ENCODE results near the gene TMEM60.
A peak's percentile ranks its signal among the peaks of the same experiment; 100 is the strongest.

The TMEM60 gene

DNA sequence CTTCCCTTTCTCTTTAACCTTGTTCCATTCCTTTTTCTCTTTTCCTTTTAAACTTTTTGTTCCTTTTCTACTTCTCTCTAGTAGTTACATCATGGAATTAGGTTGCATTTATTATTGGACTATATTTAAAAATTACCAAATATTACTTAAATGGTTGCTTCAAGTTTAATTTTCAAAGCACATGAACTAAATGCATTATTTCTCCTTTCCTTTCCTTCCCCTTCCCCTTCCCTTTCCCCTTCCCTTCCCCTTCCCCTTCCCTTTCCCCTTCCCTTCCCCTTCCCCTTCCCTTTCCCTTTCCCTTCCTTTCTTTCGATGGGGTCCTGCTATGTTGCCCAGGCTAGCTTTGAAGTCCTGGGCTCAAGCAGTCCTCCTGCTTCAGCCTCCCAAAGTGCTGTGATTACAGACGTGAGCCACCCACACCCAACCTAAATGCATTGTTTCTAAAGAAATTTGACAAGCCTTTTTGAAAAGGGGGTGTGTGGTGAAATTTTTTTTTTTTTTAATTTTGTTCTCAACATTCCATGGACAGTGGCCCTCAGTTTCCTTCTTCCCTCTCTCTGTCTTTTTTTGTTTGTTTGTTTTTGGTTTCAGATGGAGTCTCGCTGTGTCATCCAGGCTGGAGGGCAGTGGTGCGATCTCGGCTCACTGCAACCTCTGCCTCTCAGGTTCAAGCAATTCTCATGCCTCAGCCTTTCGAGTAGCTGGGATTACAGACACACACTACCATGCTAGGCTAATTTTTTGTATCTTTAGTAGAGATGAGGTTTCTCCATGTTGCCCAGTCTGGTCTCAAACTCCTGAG lies 31.2 kb downstream of the TMEM60 start:
- no peak for DNase-seq

DNA sequence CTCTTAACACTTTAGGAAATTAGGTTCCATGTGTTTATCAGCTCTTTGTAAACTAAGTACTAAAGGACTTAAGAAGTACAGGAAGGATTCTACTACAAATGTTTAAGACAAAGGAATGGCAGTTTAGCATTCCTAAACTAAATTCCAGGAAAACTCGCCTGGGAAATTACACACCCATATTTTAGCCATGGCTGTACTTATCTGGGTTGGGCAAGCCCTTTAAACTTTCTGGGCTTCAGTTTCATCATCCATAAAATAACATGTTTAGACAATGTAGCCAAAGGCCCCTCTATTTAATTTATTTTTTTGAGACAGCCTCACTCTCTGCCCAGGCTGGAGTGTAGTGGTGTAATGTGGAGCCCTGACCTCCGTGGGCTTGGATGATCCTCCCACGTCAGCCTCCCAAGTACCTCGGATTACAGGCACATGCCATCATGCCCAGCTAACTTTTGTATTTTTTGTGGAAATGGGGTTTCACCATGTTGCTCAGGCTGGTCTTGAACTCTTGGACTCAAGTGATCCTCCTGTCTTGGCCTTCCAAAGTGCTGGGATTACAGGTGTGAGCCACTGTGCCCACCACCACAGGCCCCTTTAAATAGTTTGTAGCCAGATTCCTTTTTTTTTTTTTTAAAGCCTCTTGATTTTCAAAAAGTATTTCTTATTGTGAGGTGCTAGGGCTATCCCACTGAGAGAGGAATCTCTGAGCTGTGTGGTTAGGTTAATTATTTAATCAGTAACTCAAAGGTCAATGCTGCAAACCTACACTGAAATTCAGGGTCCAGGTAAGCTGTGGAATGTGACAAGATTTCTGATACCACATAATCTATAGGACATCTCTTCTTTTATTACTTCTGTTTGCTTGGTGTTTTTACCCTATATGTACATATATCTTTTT lies 32.1 kb downstream of the TMEM60 start:
- DNase-seq = no peak

DNA sequence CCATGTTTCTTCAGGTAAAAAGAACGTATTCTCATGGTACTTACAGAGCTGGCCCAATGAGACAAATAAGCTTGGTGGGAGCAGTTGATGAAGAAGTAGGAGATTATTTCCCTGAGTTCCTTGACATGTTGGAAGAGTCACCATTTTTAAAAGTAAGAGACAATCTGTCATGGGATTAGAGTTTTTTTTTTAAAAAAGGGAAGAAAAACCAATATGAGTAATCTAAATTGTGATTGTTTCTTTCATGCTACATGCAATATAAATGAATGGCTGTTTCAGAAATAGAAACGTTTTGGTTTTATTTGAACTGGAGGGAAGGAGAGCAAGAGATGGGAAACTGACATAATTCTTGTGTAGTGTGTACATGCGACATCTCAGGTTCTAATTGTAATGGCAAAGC lies 32.8 kb downstream of the TMEM60 start:
- DNase-seq = no peak

DNA sequence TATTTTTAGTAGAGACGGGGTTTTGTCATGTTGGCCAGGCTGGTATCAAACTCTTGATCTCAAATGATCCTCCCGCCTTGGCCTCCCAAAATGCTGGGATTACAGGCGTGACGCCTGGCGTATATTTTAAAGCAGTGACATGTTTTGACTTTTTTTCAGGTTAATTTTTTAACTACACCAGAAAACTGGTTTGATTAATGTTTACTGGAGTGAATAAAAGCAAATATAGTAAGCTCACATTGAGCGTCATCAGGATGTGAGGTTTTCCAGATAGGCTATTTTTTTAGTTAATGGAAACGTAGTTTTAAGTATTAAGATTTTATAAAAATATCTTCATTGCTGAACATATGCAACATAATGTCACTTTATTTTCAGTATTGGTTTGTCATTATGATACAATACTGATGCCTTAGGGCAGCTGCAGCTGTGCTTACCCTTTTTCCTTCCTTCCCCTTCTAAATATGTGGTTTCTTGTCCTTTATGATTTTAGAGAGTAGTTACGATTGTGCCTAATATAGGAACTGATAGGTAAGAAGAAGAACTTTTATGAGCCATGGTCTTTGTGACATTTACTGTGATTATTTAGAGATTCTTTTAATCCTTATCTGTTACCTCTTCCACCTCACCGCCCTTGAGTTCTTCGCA lies 37.3 kb downstream of the TMEM60 start:
- DNase-seq = no peak

DNA sequence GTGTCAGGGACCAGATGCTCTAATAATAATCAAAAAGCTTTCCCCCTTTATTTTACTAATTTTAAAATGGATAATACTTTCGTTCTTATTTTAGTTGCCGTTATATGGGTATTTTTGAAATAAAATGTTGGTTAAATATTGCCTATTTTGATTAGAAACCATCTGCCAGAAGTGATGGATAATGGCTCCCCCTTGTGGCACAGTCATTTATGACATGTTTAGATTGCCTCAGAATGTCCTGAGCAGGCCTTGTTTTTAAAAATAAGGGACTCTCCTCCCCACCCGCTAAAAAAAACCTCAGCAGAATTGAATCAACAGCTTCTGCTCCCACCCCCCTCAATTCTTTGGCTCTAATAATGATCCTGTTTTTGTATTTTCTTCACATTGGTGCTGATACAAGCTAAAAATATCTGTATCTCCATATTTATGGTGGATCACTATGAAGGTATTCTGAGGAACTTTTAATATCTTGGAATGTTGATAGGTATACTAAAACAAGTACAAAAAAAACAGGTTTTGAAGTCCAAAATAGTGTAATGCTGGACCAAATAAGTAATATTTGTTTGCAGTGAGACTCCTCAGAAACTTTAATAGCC lies 38.8 kb downstream of the TMEM60 start:
- DNase-seq = peak; percentile 84

DNA sequence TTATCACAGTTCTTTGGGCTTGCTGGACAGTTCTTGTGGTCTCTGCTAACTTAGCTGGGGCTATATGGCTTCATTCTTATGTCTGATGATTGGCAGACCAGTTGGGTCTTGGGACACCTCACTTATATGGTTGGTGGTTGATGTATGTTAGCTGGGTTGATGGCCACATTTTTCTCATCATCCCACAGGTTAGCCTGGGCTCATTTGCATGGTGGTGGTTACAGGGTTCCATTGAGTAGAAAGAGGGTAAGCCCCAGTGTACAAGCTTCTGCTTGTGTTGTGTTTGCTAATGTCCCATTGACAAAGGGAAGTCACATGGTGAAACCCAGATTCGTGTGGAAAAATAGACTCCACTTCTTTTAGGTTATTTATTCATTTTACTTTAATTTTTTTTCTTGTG lies 40.6 kb downstream of the TMEM60 start:
- no peak for DNase-seq

DNA sequence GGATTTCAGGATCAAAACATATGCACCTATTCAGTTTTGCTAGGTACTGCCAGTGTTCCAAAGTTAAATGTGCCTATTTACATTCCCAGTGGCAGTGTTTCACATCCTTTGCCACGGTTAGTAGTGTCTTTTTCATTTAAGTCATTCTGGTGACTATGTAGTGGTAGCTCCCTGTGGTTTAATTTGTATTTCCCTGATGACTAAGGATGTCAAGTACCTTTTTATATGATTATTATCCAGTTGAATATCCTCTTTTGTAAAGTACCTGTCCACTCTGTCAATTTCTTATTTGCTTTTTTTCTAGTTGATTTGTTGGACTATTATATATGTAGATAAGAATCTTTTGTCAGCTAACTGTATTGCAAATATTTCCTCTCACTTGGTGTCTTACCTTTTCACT lies 45.1 kb downstream of the TMEM60 start:
- DNase-seq = no peak

DNA sequence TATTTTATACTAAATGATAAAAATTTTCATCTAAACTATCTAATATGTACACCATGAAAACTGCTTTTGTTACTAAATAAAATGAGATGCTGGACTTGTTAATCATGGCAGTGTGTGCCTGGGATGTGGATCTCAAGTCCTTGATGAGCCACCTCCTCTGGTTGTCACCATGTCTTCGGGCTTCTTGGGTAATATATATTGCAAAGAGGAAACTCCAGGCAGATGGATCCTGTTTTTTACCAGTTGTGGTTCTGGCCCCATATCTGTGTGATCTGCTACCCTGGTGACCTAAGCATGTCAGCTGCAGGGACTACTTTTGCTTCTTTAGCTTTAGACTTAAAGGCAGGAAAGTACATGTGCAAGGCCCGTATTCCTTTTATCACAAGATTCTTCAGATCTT lies 46.2 kb downstream of the TMEM60 start:
- DNase-seq = peak; percentile 5

DNA sequence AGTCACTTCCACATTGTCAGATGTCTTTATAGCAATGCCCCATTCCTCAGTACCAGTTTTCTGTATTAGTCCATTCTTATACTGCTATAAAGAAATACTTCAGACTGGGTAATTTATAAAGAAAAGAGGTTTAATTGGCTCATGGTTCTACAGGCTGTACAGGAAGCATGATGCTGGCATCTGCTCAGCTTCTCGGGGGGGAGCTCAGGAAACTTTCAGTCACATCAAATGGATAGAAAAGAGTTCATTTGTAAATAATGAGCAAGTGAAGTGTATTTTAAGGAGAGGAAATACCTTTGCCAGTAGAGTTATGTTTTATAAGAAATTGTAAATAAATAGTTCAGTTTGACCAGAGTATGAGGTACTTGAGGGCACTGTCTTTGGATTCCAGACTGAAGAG lies 50.5 kb downstream of the TMEM60 start:
- DNase-seq = no peak

DNA sequence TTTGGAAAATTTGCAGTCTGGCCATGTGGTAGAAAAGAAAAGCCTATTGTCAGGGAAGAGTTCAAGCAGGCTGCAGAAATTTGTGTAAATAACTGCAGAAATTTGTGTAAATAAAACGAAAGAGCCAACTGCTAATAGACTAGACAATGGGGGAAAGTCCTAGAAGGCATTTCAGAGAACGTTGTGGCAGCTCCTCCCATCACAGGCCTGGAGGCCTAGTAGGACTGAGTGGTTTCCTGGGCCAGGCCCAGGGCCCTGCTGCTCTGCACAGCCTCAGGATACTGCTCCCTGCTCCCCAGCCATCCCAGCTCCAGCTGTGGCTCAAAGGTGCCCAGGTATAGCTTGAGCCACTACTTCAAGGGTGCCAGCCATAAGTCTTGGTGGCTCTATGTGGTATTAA lies 51.1 kb downstream of the TMEM60 start:
- DNase-seq = no peak

DNA sequence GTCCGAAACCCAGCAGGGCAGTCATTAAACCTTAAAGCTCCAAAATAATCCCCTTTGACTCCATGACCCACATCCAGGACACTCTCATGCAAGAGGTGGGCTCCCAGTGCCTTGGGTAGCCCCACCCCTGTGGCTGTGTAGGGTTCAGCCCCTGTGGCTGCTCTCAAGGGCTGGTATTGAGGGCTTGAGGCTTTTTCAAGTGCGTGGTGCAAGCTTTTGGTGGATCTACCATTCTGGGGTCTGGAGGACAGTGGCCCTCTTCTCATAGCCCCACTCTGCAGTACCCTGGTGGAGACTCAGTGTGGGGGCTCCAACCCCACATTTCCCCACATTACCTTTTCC lies 51.4 kb downstream of the TMEM60 start:
- no peak for DNase-seq

DNA sequence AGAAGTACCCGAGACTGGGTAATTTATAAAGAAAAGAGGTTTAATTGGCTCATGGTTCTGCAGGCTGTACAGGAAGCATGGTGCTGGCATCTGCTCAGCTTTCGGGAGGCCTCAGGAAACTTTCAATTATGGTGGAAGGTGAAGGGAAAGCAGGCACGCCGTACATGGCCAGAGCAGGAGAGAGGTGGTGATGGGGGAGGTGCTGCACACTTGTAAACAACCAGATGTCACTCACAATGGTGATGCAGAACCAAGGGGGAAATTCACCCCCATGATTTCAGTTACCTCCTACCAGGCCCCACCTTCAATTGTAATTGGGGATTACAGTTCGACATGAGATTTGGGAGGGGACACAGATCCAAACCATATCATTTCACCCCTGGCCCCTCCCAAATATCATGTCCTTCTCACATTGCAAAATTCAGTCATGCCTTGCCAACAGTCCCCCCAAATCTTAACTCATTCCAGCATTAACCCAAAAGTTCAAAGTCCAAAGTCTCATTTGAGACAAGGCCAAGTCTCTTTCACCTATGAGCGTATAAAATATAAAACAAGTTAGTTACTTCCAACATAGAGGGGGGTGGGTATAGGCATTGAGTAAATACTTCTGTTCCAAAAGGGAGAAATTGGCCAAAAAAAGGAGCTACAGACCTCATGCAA lies 51.9 kb downstream of the TMEM60 start:
- DNase-seq = no peak

DNA sequence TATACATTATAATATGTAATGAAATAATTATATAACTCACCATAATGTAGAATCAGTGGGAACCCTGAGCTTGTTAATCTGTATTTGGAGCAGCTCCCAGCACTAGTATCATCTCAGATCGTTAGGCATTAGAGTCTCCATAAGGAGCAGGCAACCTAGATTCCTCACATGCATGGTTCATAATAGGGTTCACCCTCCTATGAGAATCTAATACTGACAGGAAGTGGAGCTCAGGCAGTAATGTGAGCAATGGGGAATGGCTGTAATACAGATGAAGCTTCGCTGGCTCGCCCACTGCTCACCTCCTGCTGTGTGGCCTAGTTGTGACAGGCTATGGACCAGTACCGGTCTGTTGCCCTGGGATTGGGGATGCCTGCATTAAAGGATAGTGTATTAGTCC lies 52.5 kb downstream of the TMEM60 start:
- DNase-seq = no peak

Measured in CD4-positive, alpha-beta T cell treated with Interleukin-12 subunit alpha and Interleukin-12 subunit beta, for 1 hour (primary cell).